ENCODE measurements around the gene SDK1.

- no peak for TF ChIP-seq POLR2A (IDR thresholded peaks at IDR 0.05; ENCODE audit: low read length)
- no peak for TF ChIP-seq CTCF (IDR thresholded peaks at IDR 0.05)
- no peak for TF ChIP-seq RNF2 (IDR thresholded peaks at IDR 0.05; ENCODE audit: borderline replicate concordance, low read depth)
- no peak for TF ChIP-seq SMC3 (IDR thresholded peaks at IDR 0.05)
- TF ChIP-seq JUNB (IDR thresholded peaks at IDR 0.05) = no peak
Observed at GRCh38 chr7:3527496-3528124, 226.6 kb downstream of the SDK1 start.

Data from A549 (cell line).